ENCODE data around the gene TANGO6. TPM values are rescaled to one million over a fixed set of nuclear protein-coding genes. Genes with fewer than 3 reads are reported as not detected.

TANGO6 gene
- total RNA-seq, 1 donor from 2014 or later = 21.1 TPM

DNA sequence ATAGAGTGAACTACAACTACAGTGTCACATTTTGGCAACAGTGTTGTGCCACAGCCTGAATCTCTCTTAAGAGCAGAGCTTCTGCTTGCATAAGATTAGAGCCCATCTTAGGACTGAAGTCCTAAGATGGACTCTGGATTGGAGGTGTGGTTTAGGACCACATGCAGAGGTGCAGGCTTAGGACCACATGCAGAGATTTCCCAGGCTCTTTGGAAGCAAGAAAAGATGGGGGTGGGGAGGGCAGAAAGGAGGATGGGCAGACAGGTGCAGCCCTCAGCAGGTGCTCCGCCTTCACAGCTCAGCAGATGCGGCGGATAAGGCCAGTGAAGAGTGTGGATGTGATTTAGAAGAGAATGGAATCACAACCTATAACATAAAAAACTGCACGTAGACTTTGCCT, 128.7 kb downstream of the TANGO6 start:
- H3K4me3 Mint-ChIP-seq = no peak overlapping the region
- peaks cover 5% of the 10 kb centered on the region for H3K36me3 Mint-ChIP-seq (ENCODE audit: low read depth)
- H3K9me3 Mint-ChIP-seq = no peaks in the 10 kb centered on the region
- TF ChIP-seq, protein P1, sequence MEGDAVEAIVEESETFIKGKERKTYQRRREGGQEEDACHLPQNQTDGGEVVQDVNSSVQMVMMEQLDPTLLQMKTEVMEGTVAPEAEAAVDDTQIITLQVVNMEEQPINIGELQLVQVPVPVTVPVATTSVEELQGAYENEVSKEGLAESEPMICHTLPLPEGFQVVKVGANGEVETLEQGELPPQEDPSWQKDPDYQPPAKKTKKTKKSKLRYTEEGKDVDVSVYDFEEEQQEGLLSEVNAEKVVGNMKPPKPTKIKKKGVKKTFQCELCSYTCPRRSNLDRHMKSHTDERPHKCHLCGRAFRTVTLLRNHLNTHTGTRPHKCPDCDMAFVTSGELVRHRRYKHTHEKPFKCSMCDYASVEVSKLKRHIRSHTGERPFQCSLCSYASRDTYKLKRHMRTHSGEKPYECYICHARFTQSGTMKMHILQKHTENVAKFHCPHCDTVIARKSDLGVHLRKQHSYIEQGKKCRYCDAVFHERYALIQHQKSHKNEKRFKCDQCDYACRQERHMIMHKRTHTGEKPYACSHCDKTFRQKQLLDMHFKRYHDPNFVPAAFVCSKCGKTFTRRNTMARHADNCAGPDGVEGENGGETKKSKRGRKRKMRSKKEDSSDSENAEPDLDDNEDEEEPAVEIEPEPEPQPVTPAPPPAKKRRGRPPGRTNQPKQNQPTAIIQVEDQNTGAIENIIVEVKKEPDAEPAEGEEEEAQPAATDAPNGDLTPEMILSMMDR (conservative IDR thresholded peaks at IDR 0.05) = no peak
- peaks cover 12% of the 10 kb centered on the region for H3K4me1 Mint-ChIP-seq
- DNase-seq (ENCODE audit: low read depth, low spot score) = no peak
- H3K27me3 Mint-ChIP-seq (ENCODE audit: low read depth) = no peaks in the 10 kb centered on the region
- no peak overlapping the region for H3K27ac Mint-ChIP-seq (ENCODE audit: unreplicated experiment)

DNA sequence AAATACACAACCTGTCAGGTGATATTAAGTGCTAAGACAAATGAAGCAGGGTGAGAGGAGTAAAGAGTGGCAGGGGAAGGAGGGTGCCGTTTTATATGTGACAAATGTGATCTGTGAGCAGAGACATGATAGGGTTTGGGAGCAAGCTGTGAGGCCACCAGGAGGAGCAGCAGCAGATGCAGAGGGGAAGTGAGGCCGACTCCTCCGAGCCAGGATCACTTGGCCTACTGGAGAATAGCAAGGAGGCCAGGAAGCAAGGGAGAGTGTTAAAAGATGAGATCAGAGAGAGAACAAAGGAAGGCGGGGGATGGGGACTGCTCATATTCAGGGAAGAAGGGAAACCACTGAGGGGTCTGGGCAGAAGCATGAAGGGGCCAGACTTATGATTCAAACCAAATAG, 129.4 kb downstream of the TANGO6 start:
- TF ChIP-seq, protein P1 (conservative IDR thresholded peaks at IDR 0.05) = peak; percentile 27
- Mint-ChIP-seq H3K4me3 (no peak overlapping the region), H3K4me1 (peaks cover 12% of the 10 kb centered on the region), H3K9me3 (no peaks in the 10 kb centered on the region), H3K27me3 (ENCODE audit: low read depth) (no peaks in the 10 kb centered on the region), H3K27ac (ENCODE audit: unreplicated experiment) (peak overlapping the region; percentile 14), H3K36me3 (ENCODE audit: low read depth) (peaks cover 5% of the 10 kb centered on the region)
- peak; percentile 7 for DNase-seq (ENCODE audit: low read depth, low spot score)

DNA sequence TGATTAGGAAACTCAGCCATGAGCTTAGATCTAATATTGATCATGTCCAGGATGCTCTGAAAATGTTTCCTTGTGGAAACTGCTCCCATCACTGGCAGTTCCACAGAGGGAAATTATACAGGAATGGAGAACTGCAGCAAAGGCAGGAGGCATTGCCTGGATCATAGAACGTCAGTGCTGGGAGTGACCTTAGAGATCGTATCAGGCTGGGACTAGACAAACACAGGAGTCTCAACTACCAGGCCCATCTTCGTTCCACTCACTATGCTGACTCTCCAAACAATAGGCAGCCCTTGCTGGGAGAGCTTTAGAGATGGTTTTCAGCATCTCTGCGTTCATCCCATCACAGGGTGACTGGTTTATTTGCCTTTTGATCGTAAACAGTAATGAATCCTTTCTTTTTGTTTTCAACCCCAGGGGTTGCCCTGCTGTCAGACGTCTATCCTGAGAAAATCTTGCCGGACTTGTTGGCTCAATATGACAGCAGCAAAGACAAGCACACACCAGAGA, 130.3 kb downstream of the TANGO6 start:
- TF ChIP-seq, protein P1 (conservative IDR thresholded peaks at IDR 0.05) = no peak
- no peaks in the 10 kb centered on the region for H3K9me3 Mint-ChIP-seq
- no peak overlapping the region for H3K4me3 Mint-ChIP-seq
- H3K4me1 Mint-ChIP-seq = peaks cover 12% of the 10 kb centered on the region
- peaks cover 5% of the 10 kb centered on the region for H3K36me3 Mint-ChIP-seq (ENCODE audit: low read depth)
- no peaks in the 10 kb centered on the region for H3K27me3 Mint-ChIP-seq (ENCODE audit: low read depth)
- no peak for DNase-seq (ENCODE audit: low read depth, low spot score)
- H3K27ac Mint-ChIP-seq (ENCODE audit: unreplicated experiment) = no peak overlapping the region

DNA sequence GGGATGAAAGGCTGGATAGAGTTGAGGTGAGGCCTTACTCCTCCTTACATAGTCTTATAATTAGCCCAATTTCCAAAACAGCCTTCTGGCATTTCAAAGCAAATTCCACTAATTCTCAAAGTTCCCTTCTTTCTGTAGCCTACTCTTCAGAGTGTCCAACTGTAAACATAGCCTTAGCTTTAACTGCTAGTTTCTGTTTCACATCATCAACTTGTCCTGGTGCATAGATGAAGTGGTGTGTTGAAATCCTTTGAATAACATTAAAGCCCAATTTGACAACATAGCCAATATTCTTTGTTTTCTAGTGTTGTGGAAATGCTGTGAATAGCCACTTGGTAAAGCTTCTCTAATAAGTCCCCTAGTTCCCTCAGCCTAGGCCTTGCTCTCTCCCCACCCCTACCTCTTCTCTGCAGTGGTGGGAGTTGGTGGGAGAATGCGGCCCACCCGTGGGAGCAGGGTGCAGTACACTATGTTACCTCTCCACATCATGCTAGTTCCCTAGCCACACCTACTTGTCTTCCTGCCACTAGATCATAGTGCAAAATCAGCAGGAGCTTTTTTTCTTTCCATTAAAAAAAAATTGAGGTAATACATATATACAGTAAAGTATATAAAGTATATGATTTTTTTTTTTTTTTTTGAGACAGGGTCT, 135.1 kb downstream of the TANGO6 start:
- Mint-ChIP-seq H3K4me3 (no peak overlapping the region), H3K9me3 (no peaks in the 10 kb centered on the region), H3K4me1 (no peaks in the 10 kb centered on the region), H3K27me3 (ENCODE audit: low read depth) (no peaks in the 10 kb centered on the region), H3K27ac (ENCODE audit: unreplicated experiment) (peak overlapping the region; percentile 71), H3K36me3 (ENCODE audit: low read depth) (peaks cover 5% of the 10 kb centered on the region)
- no peak for DNase-seq (ENCODE audit: low read depth, low spot score)
- TF ChIP-seq, protein P1 (conservative IDR thresholded peaks at IDR 0.05) = no peak

DNA sequence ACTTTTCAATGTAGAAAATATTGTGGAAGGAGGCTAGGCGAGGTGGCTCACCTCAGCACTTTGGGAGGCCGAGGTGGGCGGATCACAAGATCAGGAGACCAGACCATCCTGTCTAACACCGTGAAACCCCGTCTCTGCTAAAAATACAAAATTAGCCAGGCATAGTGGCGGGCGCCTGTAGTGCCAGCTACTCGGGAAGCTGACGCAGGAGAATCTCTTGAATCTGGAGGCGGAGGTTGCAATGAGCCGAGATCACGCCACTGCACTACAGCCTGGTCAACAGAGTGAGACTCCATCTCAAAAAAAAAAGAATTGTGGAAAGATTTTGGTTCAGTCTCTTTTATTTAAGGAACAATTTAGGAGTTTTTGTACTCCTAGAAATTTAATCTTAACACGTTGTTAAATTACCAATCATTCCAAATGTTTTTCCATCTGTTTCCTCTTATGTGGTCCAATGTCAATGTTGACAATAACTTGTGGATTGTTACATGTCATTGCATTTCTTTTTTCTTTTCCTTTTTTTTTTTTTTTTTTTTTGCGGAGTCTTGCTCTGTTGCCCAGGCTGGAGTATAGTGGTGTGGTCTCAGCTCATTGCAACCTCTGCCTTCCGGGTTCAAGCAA, 137.5 kb downstream of the TANGO6 start:
- Mint-ChIP-seq H3K9me3 (no peaks in the 10 kb centered on the region), H3K27me3 (ENCODE audit: low read depth) (no peaks in the 10 kb centered on the region), H3K4me1 (no peaks in the 10 kb centered on the region), H3K27ac (ENCODE audit: unreplicated experiment) (no peak overlapping the region), H3K36me3 (ENCODE audit: low read depth) (peaks cover 2% of the 10 kb centered on the region), H3K4me3 (no peak overlapping the region)
- TF ChIP-seq, protein P1 (conservative IDR thresholded peaks at IDR 0.05) = no peak
- no peak for DNase-seq (ENCODE audit: low read depth, low spot score)

All from neural crest cell (in vitro differentiated cells).